GM12878 (cell line): ENCODE results near the gene ERI2. TPM values are rescaled to one million over a fixed set of nuclear protein-coding genes. Genes with fewer than 3 reads are reported as not detected.

ENCODE experiments used
- ATAC-seq: fragments of 200-7000 bp; cut with Tn5 transposase; 3 replicates; pipeline ENCODE4 v1.9.1; 2020; ENCODE audit warnings: mild to moderate bottlenecking, moderate library complexity
- BruUV-seq: library from RNA; stranded (reverse); fragments of 400-500 nt; replicated peaks from 2 replicates; lab custom pipeline; 2021; lab: Mats Ljungman, UMichigan
- CTCF ChIA-PET: fragments of 300-600 bp; sonication (Branson Sonifier 250); formaldehyde crosslinking; extraction: SDS; loops from one replicate; lab custom pipeline; 2021; ENCODE audit warnings: inconsistent platforms; lab: Yijun Ruan, JAX
- POLR2A ChIA-PET: fragments of 350-600 bp; formaldehyde crosslinking; extraction: SDS; loops from one replicate; lab custom pipeline; 2021; ENCODE audit warnings: inconsistent platforms; lab: Charles Lee
- RAD21 ChIA-PET: fragments of 300-600 bp; sonication (Branson Sonifier 250); formaldehyde crosslinking; loops from one replicate; lab custom pipeline; 2023; ENCODE audit warnings: antibody characterized with exemption; ENCODE audit not compliant: unreplicated experiment; lab: Charles Lee
- SMC1A ChIA-PET: fragments of 300-600 bp; sonication (Branson Sonifier 250); formaldehyde crosslinking; loops from one replicate; lab custom pipeline; 2023; ENCODE audit not compliant: unreplicated experiment, uncharacterized antibody; lab: Charles Lee
- DNase-seq: peaks from one replicate; pipeline ENCODE4 v3.0.0-alpha.2; 2011; ENCODE audit warnings: low read depth, low spot score
- FAIRE-seq: peaks from 3 replicates; lab custom pipeline; 2011; peaks lifted over from hg19 to GRCh38; lab: Jason Lieb, UNC
- H2AFZ ChIP-seq: 2 replicates; pipeline ENCODE4 v1.6.0; 2011; ENCODE audit warnings: low read depth, low read length, control low read depth; ENCODE audit not compliant: control insufficient read depth
- H3K27ac ChIP-seq: 2 replicates; pipeline ENCODE4 v1.5.1; 2011; ENCODE audit warnings: control low read depth; ENCODE audit not compliant: control insufficient read depth, insufficient read depth
- H3K27me3 ChIP-seq, 2 experiments: replicated peaks in 1 of 2; 2 replicates each; pipeline versions ENCODE4 v1.6.0 to v1.6.1; 2011; ENCODE audit warnings: low read length in 1 of 2; ENCODE audit not compliant: control insufficient read depth in 2 of 2, insufficient read depth in 2 of 2
- H3K36me3 ChIP-seq, 2 experiments: 2 replicates each; pipeline ENCODE4 v1.5.1; 2011; ENCODE audit warnings: low read length in 1 of 2; ENCODE audit not compliant: control insufficient read depth in 2 of 2, insufficient read depth in 2 of 2
- H3K4me1 ChIP-seq: 2 replicates; pipeline ENCODE4 v1.6.1; 2011; ENCODE audit warnings: mild to moderate bottlenecking, low read length, moderate library complexity, mixed read lengths; ENCODE audit not compliant: control insufficient read depth, insufficient read depth
- H3K4me2 ChIP-seq: 2 replicates; pipeline ENCODE4 v1.6.0; 2011; ENCODE audit warnings: control low read depth; ENCODE audit not compliant: control insufficient read depth, insufficient read depth
- H3K4me3 ChIP-seq: fragments of 200-600 bp; sonication (generic); 2 replicates; pipeline ENCODE4 v1.5.1; 2016
- H3K79me2 ChIP-seq: 2 replicates; pipeline ENCODE4 v1.6.0; 2011; ENCODE audit warnings: low read length; ENCODE audit not compliant: control insufficient read depth, insufficient read depth
- H3K9ac ChIP-seq: 2 replicates; pipeline ENCODE4 v1.8.0; 2011; ENCODE audit warnings: low read length, control low read depth, mixed read lengths; ENCODE audit not compliant: control insufficient read depth, insufficient read depth
- H3K9me3 ChIP-seq: replicated peaks from 3 replicates; pipeline ENCODE4 v1.5.1; 2011; ENCODE audit warnings: mild to moderate bottlenecking, low read length; ENCODE audit not compliant: control insufficient read depth, insufficient read depth
- H4K20me1 ChIP-seq: 2 replicates; pipeline ENCODE4 v1.6.0; 2011; ENCODE audit not compliant: control insufficient read depth, insufficient read depth
- ASH2L ChIP-seq: fragments of 300-600, 200-600 bp; sonication (generic); IDR thresholded peaks from 2 replicates; pipeline ENCODE4 v1.6.1; 2017; ENCODE audit warnings: low read depth, mild to moderate bottlenecking, borderline replicate concordance
- EGR1 ChIP-seq, 2 experiments: IDR thresholded peaks; 1 replicate in 1 of 2; 2 replicates in 1 of 2; pipeline ENCODE4 v1.6.1; 2011 to 2012; ENCODE audit warnings: low read depth in 2 of 2, low read length in 2 of 2, borderline replicate concordance in 1 of 2, mild to moderate bottlenecking in 1 of 2, moderate library complexity in 1 of 2
- GATAD2B ChIP-seq: fragments of 450-650 bp; conservative IDR thresholded peaks from 2 replicates; pipeline ENCODE4 v1.6.1; 2017; ENCODE audit warnings: low read depth, mild to moderate bottlenecking, moderate library complexity
- SREBF1 ChIP-seq: IDR thresholded peaks from 2 replicates; pipeline ENCODE4 v1.6.1; 2012; ENCODE audit warnings: mild to moderate bottlenecking, low read length
- ZNF24 ChIP-seq: fragments of 450-650 bp; IDR thresholded peaks from 2 replicates; pipeline ENCODE4 v1.6.1; 2017; ENCODE audit warnings: antibody characterized with exemption, mild to moderate bottlenecking
- ZNF384 ChIP-seq: IDR thresholded peaks from 2 replicates; pipeline ENCODE4 v1.6.1; 2012; ENCODE audit warnings: low read depth, mild to moderate bottlenecking, low read length, improper control_type of control experiment, borderline replicate concordance
- WGBS: methylation state at CpG from one replicate; pipeline ENCODE4 v1.1.6; 2016; ENCODE audit warnings: low lambda C conversion rate; ENCODE audit not compliant: insufficient replicate concordance, insufficient coverage; ENCODE audit errors: missing lambda C conversion rate; 5-methylcytosine and 5-hydroxymethylcytosine counted together
- in situ Hi-C: fragments of 300-500 bp; cut with MboI; formaldehyde crosslinking; loops from 9 replicates; pipeline ENCODE4 v1.14.3; 2018; ENCODE audit warnings: mixed read lengths
- intact Hi-C: fragments of 100-400 bp; cut with micrococcal nuclease; formaldehyde crosslinking; loops from one replicate; pipeline ENCODE4 v1.14.2; 2022; ENCODE audit not compliant: unreplicated experiment
- polyA plus RNA-seq, 11 experiments: library from polyadenylated mRNA; depleted of rRNA in 4 of 11; unstranded in 6 of 11; stranded (reverse) in 5 of 11; fragments of >200 nt; fragmentation: Nextera tagmentation in 4 of 11; fragmentation: Illumina TruSeq in 1 of 11; extraction: Ambion mirVana in 4 of 11; extraction: Trizol in 1 of 11; gene quantifications; 1 replicate in 1 of 11; 2 replicates in 10 of 11; pipeline versions ENCODE4 v1.2.1 to v1.2.3, GENCODE V29; 2011 to 2016; ENCODE audit warnings: inconsistent platforms in 2 of 11, missing spikeins in 2 of 11, low read depth in 1 of 11
- total RNA-seq, 4 experiments: library from RNA; depleted of rRNA in 3 of 4; stranded (reverse); fragments of >200 nt in 3 of 4; fragmentation: Illumina TruSeq in 1 of 4; extraction: Trizol in 1 of 4; gene quantifications; 2 replicates each; pipeline versions ENCODE4 v1.2.1 to v1.2.3, GENCODE V29; 2013 to 2021
- TF ChIP-seq, protein P1 (sequence below), 3 experiments: IDR thresholded peaks in 2 of 3; conservative IDR thresholded peaks in 1 of 3; 2 replicates each; pipeline ENCODE4 v1.5.1; 2011; ENCODE audit warnings: low read depth in 3 of 3, low read length in 3 of 3, mild to moderate bottlenecking in 3 of 3, control low read depth in 2 of 3, moderate library complexity in 2 of 3, inconsistent platforms in 1 of 3, mixed read lengths in 1 of 3; ENCODE audit not compliant: control insufficient read depth in 2 of 3, insufficient read depth in 1 of 3; ENCODE audit errors: extremely low read depth in 1 of 3
- TF ChIP-seq, protein P2 (sequence below): fragments of 450-650 bp; conservative IDR thresholded peaks from 2 replicates; pipeline ENCODE4 v1.6.1; 2017; ENCODE audit warnings: mild to moderate bottlenecking, moderate library complexity
- TF ChIP-seq, protein P3 (sequence below): fragments of 450-650 bp; IDR thresholded peaks from 2 replicates; pipeline ENCODE4 v1.6.1; 2014; ENCODE audit warnings: mild to moderate bottlenecking

The ERI2 gene
- total and polyA plus RNA-seq, 10 of the 15 experiments (the other 5 are each of a cell fraction or from before 2014, with no cell fraction given) = 7.7 to 35.5 (median 19.2) TPM

DNA sequence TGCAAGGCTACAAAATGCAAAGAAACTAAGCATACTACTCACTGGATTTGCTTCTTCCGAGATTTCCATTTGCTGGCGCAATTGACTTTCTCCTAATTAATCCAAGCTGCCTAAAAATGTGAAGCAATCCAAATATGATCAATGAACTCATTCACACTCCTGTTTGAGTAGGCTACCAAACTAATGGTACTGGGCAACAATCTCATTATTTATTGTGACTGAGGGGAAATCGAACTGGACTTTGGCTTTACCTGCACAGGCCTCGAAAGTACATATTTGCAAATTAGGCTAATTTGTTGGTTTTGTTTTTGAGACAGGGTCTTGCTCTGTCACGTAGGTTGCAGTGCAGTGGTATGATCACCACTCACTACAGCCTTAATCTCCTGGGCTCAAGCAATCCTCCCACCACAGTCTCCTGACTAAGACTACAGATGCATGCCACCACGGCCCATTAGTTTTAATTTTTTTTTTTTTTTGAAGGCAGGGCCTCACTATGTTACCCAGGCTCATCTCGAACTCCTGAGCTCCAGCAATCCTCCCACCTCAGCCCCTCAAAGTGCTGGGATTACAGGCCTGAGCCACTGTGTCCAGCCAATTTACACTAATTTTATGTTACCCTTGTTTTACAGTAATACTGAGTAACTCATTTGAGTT is 2.6 kb downstream of the ERI2 start:
- no peaks in the 10 kb centered on the region for H3K27me3 ChIP-seq
- BruUV-seq = no TSS peak
- POLR2A ChIA-PET = interaction anchor here (1.0 to 1.3 kb wide), 2 partner anchors 62 to 97 kb away, joined by 4 to 5 read pairs; partner anchors contain the start of genes DCUN1D3 and LYRM1
- H3K4me1 ChIP-seq = peaks cover 7% of the 10 kb centered on the region
- no peak overlapping the region for H3K4me3 ChIP-seq
- no peaks in the 10 kb centered on the region for H3K9me3 ChIP-seq
- FAIRE-seq (no peak), DNase-seq (no peak), ATAC-seq (no peak)
- no peaks in the 10 kb centered on the region for H4K20me1 ChIP-seq
- RAD21 ChIA-PET = interaction anchor here (0.6 to 1.1 kb wide), 3 partner anchors 29 to 516 kb away, joined by 3 to 4 read pairs (median 3); no protein-coding TSS in a partner anchor
- TF ChIP-seq ZNF24 = no peak
- TF ChIP-seq ZNF384 = peak; percentile 8; the same call in 1 of the 2 replicates
- H3K9ac ChIP-seq = no peak overlapping the region
- SMC1A ChIA-PET = interaction anchor here (1.0 to 1.9 kb wide), 5 partner anchors 10 to 71 kb away, joined by 3 to 7 read pairs (median 5); no protein-coding TSS in a partner anchor
- 92% methylated on average over 7 of the region's 7 CpGs for WGBS
- H3K79me2 ChIP-seq = peaks cover 17% of the 10 kb centered on the region
- H2AFZ ChIP-seq = no peak overlapping the region
- H3K27ac ChIP-seq = no peak overlapping the region
- no peak overlapping the region for H3K4me2 ChIP-seq
- no peaks in the 10 kb centered on the region for H3K36me3 ChIP-seq
- in situ Hi-C loops = no loop called here
- intact Hi-C loops = no loop called here
- CTCF ChIA-PET = interaction anchor here (1.0 to 1.7 kb wide), 4 partner anchors 16 to 97 kb away, joined by 3 to 6 read pairs (median 4); partner anchors contain the start of genes DCUN1D3 and LYRM1

DNA sequence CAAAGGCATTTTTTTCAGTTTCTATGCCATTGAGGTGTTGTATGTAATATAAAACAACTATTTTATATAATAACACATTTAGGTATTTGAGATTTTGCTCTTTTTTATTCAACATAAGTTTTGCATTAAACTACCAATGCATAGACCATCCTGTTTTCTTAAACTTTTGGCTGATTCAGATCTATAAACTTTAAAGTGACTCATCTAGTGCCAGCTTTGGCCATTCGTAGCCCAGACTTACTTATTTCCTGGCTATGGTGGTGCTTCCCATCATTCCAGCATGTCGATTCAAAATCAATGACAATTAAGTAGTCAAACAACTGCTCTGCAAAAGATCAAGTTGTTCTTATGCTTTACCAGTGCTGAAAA is 3.1 kb downstream of the ERI2 start:
- no TSS peak for BruUV-seq
- H3K27me3 ChIP-seq = no peaks in the 10 kb centered on the region
- H3K79me2 ChIP-seq = peaks cover 16% of the 10 kb centered on the region
- H4K20me1 ChIP-seq = no peaks in the 10 kb centered on the region
- no peak overlapping the region for H3K27ac ChIP-seq
- DNase-seq (no peak), FAIRE-seq (no peak), ATAC-seq (no peak)
- CTCF ChIA-PET = no interaction called here
- H2AFZ ChIP-seq = no peak overlapping the region
- intact Hi-C loops = no loop called here
- POLR2A ChIA-PET = no interaction called here
- H3K36me3 ChIP-seq = no peaks in the 10 kb centered on the region
- H3K4me1 ChIP-seq = peaks cover 7% of the 10 kb centered on the region
- no peak overlapping the region for H3K4me2 ChIP-seq
- H3K9me3 ChIP-seq = no peaks in the 10 kb centered on the region
- in situ Hi-C loops = no loop called here
- RAD21 ChIA-PET = no interaction called here
- SMC1A ChIA-PET = no interaction called here
- 56% methylated on average over 2 of the region's 2 CpGs for WGBS
- no peak overlapping the region for H3K4me3 ChIP-seq
- no peak overlapping the region for H3K9ac ChIP-seq
- TF ChIP-seq, protein P1, sequence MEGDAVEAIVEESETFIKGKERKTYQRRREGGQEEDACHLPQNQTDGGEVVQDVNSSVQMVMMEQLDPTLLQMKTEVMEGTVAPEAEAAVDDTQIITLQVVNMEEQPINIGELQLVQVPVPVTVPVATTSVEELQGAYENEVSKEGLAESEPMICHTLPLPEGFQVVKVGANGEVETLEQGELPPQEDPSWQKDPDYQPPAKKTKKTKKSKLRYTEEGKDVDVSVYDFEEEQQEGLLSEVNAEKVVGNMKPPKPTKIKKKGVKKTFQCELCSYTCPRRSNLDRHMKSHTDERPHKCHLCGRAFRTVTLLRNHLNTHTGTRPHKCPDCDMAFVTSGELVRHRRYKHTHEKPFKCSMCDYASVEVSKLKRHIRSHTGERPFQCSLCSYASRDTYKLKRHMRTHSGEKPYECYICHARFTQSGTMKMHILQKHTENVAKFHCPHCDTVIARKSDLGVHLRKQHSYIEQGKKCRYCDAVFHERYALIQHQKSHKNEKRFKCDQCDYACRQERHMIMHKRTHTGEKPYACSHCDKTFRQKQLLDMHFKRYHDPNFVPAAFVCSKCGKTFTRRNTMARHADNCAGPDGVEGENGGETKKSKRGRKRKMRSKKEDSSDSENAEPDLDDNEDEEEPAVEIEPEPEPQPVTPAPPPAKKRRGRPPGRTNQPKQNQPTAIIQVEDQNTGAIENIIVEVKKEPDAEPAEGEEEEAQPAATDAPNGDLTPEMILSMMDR (IDR thresholded peaks at IDR 0.05 in 2 of 3, conservative IDR thresholded peaks at IDR 0.05 in 1 of 3; ENCODE audit: control insufficient read depth in 2 of 3, extremely low read depth in 1 of 3, insufficient read depth in 1 of 3, low read depth in 3 of 3, low read length in 3 of 3) = no peak
- TF ChIP-seq EGR1 (IDR thresholded peaks at IDR 0.05; ENCODE audit: borderline replicate concordance in 1 of 2, low read depth in 2 of 2, low read length in 2 of 2) = no peak
- no peak for TF ChIP-seq GATAD2B
- no peak for TF ChIP-seq ASH2L
- TF ChIP-seq, protein P2, sequence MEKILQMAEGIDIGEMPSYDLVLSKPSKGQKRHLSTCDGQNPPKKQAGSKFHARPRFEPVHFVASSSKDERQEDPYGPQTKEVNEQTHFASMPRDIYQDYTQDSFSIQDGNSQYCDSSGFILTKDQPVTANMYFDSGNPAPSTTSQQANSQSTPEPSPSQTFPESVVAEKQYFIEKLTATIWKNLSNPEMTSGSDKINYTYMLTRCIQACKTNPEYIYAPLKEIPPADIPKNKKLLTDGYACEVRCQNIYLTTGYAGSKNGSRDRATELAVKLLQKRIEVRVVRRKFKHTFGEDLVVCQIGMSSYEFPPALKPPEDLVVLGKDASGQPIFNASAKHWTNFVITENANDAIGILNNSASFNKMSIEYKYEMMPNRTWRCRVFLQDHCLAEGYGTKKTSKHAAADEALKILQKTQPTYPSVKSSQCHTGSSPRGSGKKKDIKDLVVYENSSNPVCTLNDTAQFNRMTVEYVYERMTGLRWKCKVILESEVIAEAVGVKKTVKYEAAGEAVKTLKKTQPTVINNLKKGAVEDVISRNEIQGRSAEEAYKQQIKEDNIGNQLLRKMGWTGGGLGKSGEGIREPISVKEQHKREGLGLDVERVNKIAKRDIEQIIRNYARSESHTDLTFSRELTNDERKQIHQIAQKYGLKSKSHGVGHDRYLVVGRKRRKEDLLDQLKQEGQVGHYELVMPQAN = no peak
- TF ChIP-seq, protein P3, sequence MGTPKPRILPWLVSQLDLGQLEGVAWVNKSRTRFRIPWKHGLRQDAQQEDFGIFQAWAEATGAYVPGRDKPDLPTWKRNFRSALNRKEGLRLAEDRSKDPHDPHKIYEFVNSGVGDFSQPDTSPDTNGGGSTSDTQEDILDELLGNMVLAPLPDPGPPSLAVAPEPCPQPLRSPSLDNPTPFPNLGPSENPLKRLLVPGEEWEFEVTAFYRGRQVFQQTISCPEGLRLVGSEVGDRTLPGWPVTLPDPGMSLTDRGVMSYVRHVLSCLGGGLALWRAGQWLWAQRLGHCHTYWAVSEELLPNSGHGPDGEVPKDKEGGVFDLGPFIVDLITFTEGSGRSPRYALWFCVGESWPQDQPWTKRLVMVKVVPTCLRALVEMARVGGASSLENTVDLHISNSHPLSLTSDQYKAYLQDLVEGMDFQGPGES = no peak
- no peak for TF ChIP-seq SREBF1
- TF ChIP-seq, all 136 proteins: peak for 0
